GM10266 (cell line): ENCODE data around the gene IFNAR2.
A peak's percentile ranks its signal among the peaks of the same experiment; 100 is the strongest.

Experiments used
- DNase-seq: peaks from one replicate; pipeline ENCODE4 v3.0.0; 2012; ENCODE audit errors: extremely low spot score
- CTCF ChIP-seq: IDR thresholded peaks from 2 replicates; pipeline ENCODE4 v1.5.1; 2012; ENCODE audit warnings: mild to moderate bottlenecking, low read depth; ENCODE audit not compliant: control insufficient read depth, insufficient read depth; ENCODE audit errors: missing control alignments

Gene IFNAR2

GRCh38 chr21:33205476-33205875 is 24.3 kb upstream of the IFNAR2 start:
- TF ChIP-seq CTCF: peak; percentile 7
- no peak for DNase-seq

GRCh38 chr21:33206771-33207281 is 22.9 kb upstream of the IFNAR2 start:
- TF ChIP-seq CTCF: no peak
- DNase-seq: no peak

- no peak for TF ChIP-seq CTCF
- DNase-seq: no peak
Observed at GRCh38 chr21:33207449-33208149, 22.1 kb upstream of the IFNAR2 start.

- DNase-seq: no peak
- TF ChIP-seq CTCF: no peak
Observed at GRCh38 chr21:33208534-33208933, 21.2 kb upstream of the IFNAR2 start.

- TF ChIP-seq CTCF: no peak
- no peak for DNase-seq
Observed at GRCh38 chr21:33211305-33211704, 18.4 kb upstream of the IFNAR2 start.

GRCh38 chr21:33211732-33212131 is 18.0 kb upstream of the IFNAR2 start:
- DNase-seq: no peak
- no peak for TF ChIP-seq CTCF

GRCh38 chr21:33212159-33212851 is 17.4 kb upstream of the IFNAR2 start:
- DNase-seq: no peak
- no peak for TF ChIP-seq CTCF
